Spleen (tissue), 7 donors: Measurements from ENCODE around the gene CHCHD3.

ENCODE experiments used
- CTCF ChIP-seq, 11 experiments: fragments of 200-600 bp in 7 of 11; fragments of 450-650 bp in 4 of 11; sonication (generic) in 4 of 11; IDR thresholded peaks in 8 of 11; conservative IDR thresholded peaks in 3 of 11; 1 replicate in 7 of 11; 2 replicates in 4 of 11; pipeline versions ENCODE4 v1.4.0 to v1.8.0; 2016 to 2021; ENCODE audit warnings: antibody characterized with exemption in 11 of 11, inconsistent platforms in 4 of 11, mild to moderate bottlenecking in 1 of 11
- POLR2A ChIP-seq, 3 donors: fragments of 450-650 bp; IDR thresholded peaks; one replicate each; pipeline ENCODE4 v1.5.1; 2017; ENCODE audit warnings: antibody characterized with exemption in 3 of 3, mild to moderate bottlenecking in 1 of 3
- donor health status: DM: no; HTN: no; CAD: no; lungs with moderate emphysema.
- donor health status: DM: no; HTN: no; CAD: no.
- donor health status: DM: no; HTN: no; CAD: no.

- TF ChIP-seq CTCF (IDR thresholded peaks at IDR 0.05 in 8 of 11, conservative IDR thresholded peaks at IDR 0.05 in 3 of 11) (no peak), POLR2A (IDR thresholded peaks at IDR 0.05) (no peak)
These were observed 144.6 kb downstream of the CHCHD3 start for GRCh38 chr7:132937286-132937685.
